Loucy (cell line): ENCODE measurements around the gene PANK2.

Source experiments
- EZH2phosphoT487 ChIP-seq: fragments of 200-600 bp; IDR thresholded peaks from 2 replicates; pipeline ENCODE4 v1.6.1; 2018; ENCODE audit warnings: antibody characterized with exemption, mild to moderate bottlenecking, moderate library complexity, borderline replicate concordance
- TF ChIP-seq, protein P1 (sequence below): fragments of 200-600 bp; sonication (generic); conservative IDR thresholded peaks from 2 replicates; pipeline ENCODE4 v1.5.1; 2014; ENCODE audit warnings: mild to moderate bottlenecking, antibody characterized with exemption, low read length

GRCh38 chr20:3929713-3930060 is 40.5 kb downstream of the PANK2 start:
- TF ChIP-seq, protein P1, sequence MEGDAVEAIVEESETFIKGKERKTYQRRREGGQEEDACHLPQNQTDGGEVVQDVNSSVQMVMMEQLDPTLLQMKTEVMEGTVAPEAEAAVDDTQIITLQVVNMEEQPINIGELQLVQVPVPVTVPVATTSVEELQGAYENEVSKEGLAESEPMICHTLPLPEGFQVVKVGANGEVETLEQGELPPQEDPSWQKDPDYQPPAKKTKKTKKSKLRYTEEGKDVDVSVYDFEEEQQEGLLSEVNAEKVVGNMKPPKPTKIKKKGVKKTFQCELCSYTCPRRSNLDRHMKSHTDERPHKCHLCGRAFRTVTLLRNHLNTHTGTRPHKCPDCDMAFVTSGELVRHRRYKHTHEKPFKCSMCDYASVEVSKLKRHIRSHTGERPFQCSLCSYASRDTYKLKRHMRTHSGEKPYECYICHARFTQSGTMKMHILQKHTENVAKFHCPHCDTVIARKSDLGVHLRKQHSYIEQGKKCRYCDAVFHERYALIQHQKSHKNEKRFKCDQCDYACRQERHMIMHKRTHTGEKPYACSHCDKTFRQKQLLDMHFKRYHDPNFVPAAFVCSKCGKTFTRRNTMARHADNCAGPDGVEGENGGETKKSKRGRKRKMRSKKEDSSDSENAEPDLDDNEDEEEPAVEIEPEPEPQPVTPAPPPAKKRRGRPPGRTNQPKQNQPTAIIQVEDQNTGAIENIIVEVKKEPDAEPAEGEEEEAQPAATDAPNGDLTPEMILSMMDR, result no peak
- no peak for TF ChIP-seq EZH2phosphoT487
